Fibroblast of lung (primary cell): ENCODE data around the gene TNIK. TPM values are rescaled to one million over a fixed set of nuclear protein-coding genes. Genes with fewer than 3 reads are reported as not detected.

Experiments used
- DNase-seq, 2 donors: peaks; one replicate each; pipeline versions ENCODE4 v3.0.0 to v3.0.0-alpha.2; 2010; ENCODE audit warnings: low read depth in 2 of 2
- H2AFZ ChIP-seq: 2 replicates; pipeline ENCODE4 v1.5.1; 2012; ENCODE audit warnings: low read length, control low read depth, inconsistent platforms
- H3K27ac ChIP-seq: 2 replicates; pipeline ENCODE4 v1.5.1; 2011; ENCODE audit warnings: low read length, control low read depth; ENCODE audit not compliant: insufficient read depth
- H3K27me3 ChIP-seq: 2 replicates; pipeline ENCODE4 v1.5.1; 2011; ENCODE audit warnings: mild to moderate bottlenecking, low read length; ENCODE audit not compliant: control insufficient read depth, insufficient read depth
- H3K36me3 ChIP-seq: 2 replicates; pipeline ENCODE4 v1.5.1; 2011; ENCODE audit warnings: low read length; ENCODE audit not compliant: control insufficient read depth, insufficient read depth
- H3K4me1 ChIP-seq: 2 replicates; pipeline ENCODE4 v1.5.1; 2011; ENCODE audit warnings: low read length; ENCODE audit not compliant: control insufficient read depth, insufficient read depth; ENCODE audit errors: extremely low read depth
- H3K4me2 ChIP-seq: 2 replicates; pipeline ENCODE4 v1.5.1; 2011; ENCODE audit warnings: low read length, control low read depth; ENCODE audit not compliant: insufficient read depth; ENCODE audit errors: extremely low read depth
- H3K4me3 ChIP-seq, 4 experiments: fragments of 200-600 bp in 1 of 4; sonication (generic) in 1 of 4; replicated peaks in 1 of 4; 2 replicates each; pipeline ENCODE4 v1.5.1; 2011 to 2016; ENCODE audit warnings: low read length in 4 of 4, low read depth in 3 of 4, mild to moderate bottlenecking in 3 of 4, control low read depth in 2 of 4, inconsistent platforms in 1 of 4, mixed read lengths in 1 of 4; ENCODE audit not compliant: insufficient read depth in 1 of 4; ENCODE audit errors: control extremely low read depth in 1 of 4
- H3K79me2 ChIP-seq: 2 replicates; pipeline ENCODE4 v1.5.1; 2012; ENCODE audit warnings: mild to moderate bottlenecking, low read length, inconsistent platforms; ENCODE audit not compliant: control insufficient read depth, insufficient read depth
- H3K9ac ChIP-seq: 2 replicates; pipeline ENCODE4 v1.5.1; 2011; ENCODE audit warnings: mild to moderate bottlenecking, low read length, control low read depth; ENCODE audit not compliant: insufficient read depth
- H3K9me3 ChIP-seq: 2 replicates; pipeline ENCODE4 v1.5.1; 2012; ENCODE audit warnings: low read depth, low read length; ENCODE audit not compliant: control insufficient read depth, insufficient read depth
- H4K20me1 ChIP-seq: 2 replicates; pipeline ENCODE4 v1.5.1; 2011; ENCODE audit warnings: low read length; ENCODE audit not compliant: control insufficient read depth, insufficient read depth; ENCODE audit errors: extremely low read depth
- CTCF ChIP-seq, 2 donors: IDR thresholded peaks in 1 of 2; conservative IDR thresholded peaks in 1 of 2; 1 replicate in 1 of 2; 2 replicates in 1 of 2; pipeline ENCODE4 v1.5.1; 2011 to 2012; ENCODE audit warnings: low read length in 2 of 2, control low read depth in 1 of 2, inconsistent platforms in 1 of 2, low read depth in 1 of 2, mild to moderate bottlenecking in 1 of 2
- EZH2 ChIP-seq: IDR thresholded peaks from 2 replicates; pipeline ENCODE4 v1.5.1; 2012; ENCODE audit warnings: low read length, control low read depth, mild to moderate bottlenecking; ENCODE audit errors: missing control alignments
- polyA minus RNA-seq: library from RNA; depleted of rRNA, polyadenylated mRNA; stranded (reverse); fragments of >200 nt; gene quantifications from 2 replicates; pipeline ENCODE4 v1.2.3, GENCODE V29; 2011; ENCODE audit warnings: low replicate concordance
- polyA plus RNA-seq, 2 donors: library from polyadenylated mRNA; depleted of rRNA in 1 of 2; stranded (reverse) in 1 of 2; unstranded in 1 of 2; fragments of >200 nt; gene quantifications; 2 replicates each; pipeline ENCODE4 v1.2.1, GENCODE V29; 2011 to 2012; ENCODE audit warnings: missing spikeins in 1 of 2
- total RNA-seq: library from RNA; depleted of rRNA; stranded (reverse); fragments of >200 nt; gene quantifications from 2 replicates; pipeline ENCODE4 v1.2.1, GENCODE V29; 2014

The TNIK gene
- total RNA-seq (30.6 and 39.3 TPM in 2 replicates), polyA plus RNA-seq (13.8 and 16.8 TPM in 2 replicates), polyA minus RNA-seq (18.5 and 25.6 TPM in 2 replicates)
- polyA plus RNA-seq (2012) = 14.4 and 20.9 TPM in 2 replicates

- Histone ChIP-seq H2AFZ (peak within 1 kb of the TSS; percentile 98), H3K79me2 (peaks cover 44% of the 10 kb centered on the region), H3K27ac (peak within 1 kb of the TSS; percentile 65)
These were observed at the start of gene TNIK for GRCh38 chr3:171459942-171460724. Gene TNIK (minus strand): TSS chr3:171460405. CDS start chr3:171460063, 342 bp downstream.

GRCh38 chr3:171508676-171509075, 48.5 kb upstream of the TNIK start:
- Histone ChIP-seq H3K27me3 (no peaks in the 10 kb centered on the region), H4K20me1 (no peaks in the 10 kb centered on the region), H2AFZ (no peak overlapping the region), H3K4me3 (no peak overlapping the region), H3K79me2 (no peaks in the 10 kb centered on the region), H3K4me1 (no peaks in the 10 kb centered on the region), H3K27ac (no peak overlapping the region), H3K4me2 (no peak overlapping the region), H3K9ac (no peak overlapping the region), H3K36me3 (no peaks in the 10 kb centered on the region), H3K9me3 (no peaks in the 10 kb centered on the region)
- DNase-seq = no peak
- no peak for TF ChIP-seq EZH2
- TF ChIP-seq CTCF (conservative IDR thresholded peaks at IDR 0.05 in 1 of 2, IDR thresholded peaks at IDR 0.05 in 1 of 2; ENCODE audit: low read depth in 1 of 2, low read length in 2 of 2) = no peak

More at GRCh38 chr3:171459942-171460724, at the start of gene TNIK:
- H3K9me3 ChIP-seq = no peaks in the 10 kb centered on the region
- no peaks in the 10 kb centered on the region for H3K27me3 ChIP-seq
- peaks cover 8% of the 10 kb centered on the region for H3K4me1 ChIP-seq
- H4K20me1 ChIP-seq = no peaks in the 10 kb centered on the region
- peak within 1 kb of the TSS; percentile 90 for H3K4me2 ChIP-seq
- peak within 1 kb of the TSS; percentile 69 to 90 (median 83) for H3K4me3 ChIP-seq
- DNase-seq = peak; percentile 88 to 95
- peak within 1 kb of the TSS; percentile 60 for H3K9ac ChIP-seq
- H3K36me3 ChIP-seq = no peaks in the 10 kb centered on the region
- TF ChIP-seq CTCF (conservative IDR thresholded peaks at IDR 0.05 in 1 of 2, IDR thresholded peaks at IDR 0.05 in 1 of 2; ENCODE audit: low read depth in 1 of 2, low read length in 2 of 2) (peak; percentile 11 to 19), EZH2 (no peak)

- Histone ChIP-seq H3K4me2 (no peak overlapping the region), H3K9ac (no peak overlapping the region), H3K27me3 (no peaks in the 10 kb centered on the region), H3K27ac (no peak overlapping the region), H3K4me1 (no peaks in the 10 kb centered on the region), H4K20me1 (no peaks in the 10 kb centered on the region), H2AFZ (no peak overlapping the region), H3K4me3 (no peak overlapping the region), H3K9me3 (no peaks in the 10 kb centered on the region), H3K36me3 (no peaks in the 10 kb centered on the region), H3K79me2 (no peaks in the 10 kb centered on the region)
- peak in 1 of 2 donors; percentile 10 for DNase-seq
- TF ChIP-seq EZH2 = no peak
- no peak for TF ChIP-seq CTCF (conservative IDR thresholded peaks at IDR 0.05 in 1 of 2, IDR thresholded peaks at IDR 0.05 in 1 of 2; ENCODE audit: low read depth in 1 of 2, low read length in 2 of 2)
These were observed 48.0 kb upstream of the TNIK start for GRCh38 chr3:171508206-171508605.
